Ovary (tissue), 9 donors: Measurements from ENCODE around the gene SSRP1. TPM values are rescaled to one million over a fixed set of nuclear protein-coding genes. Genes with fewer than 3 reads are reported as not detected.

ENCODE experiments used
- DNase-seq, 5 donors: peaks; one replicate each; pipeline ENCODE4 v3.0.0-alpha.2; 2019 to 2020
- H3K27ac ChIP-seq, 2 donors: fragments of 200-600 bp; one replicate each; pipeline versions ENCODE4 v1.5.1 to v1.8.0; 2019 to 2022
- H3K27me3 ChIP-seq: fragments of 200-600 bp; one replicate; pipeline ENCODE4 v1.8.0; 2022
- H3K36me3 ChIP-seq: fragments of 200-600 bp; sonication (generic); one replicate; pipeline ENCODE4 v1.5.1; 2019
- H3K4me1 ChIP-seq: one replicate; pipeline ENCODE4 v1.8.1; 2013; ENCODE audit warnings: mild to moderate bottlenecking, moderate library complexity; ENCODE audit not compliant: insufficient read depth
- H3K4me3 ChIP-seq: fragments of 200-600 bp; sonication (generic); one replicate; pipeline ENCODE4 v1.5.1; 2017
- H3K9me3 ChIP-seq, 2 donors: fragments of 200-600 bp in 1 of 2; sonication (generic) in 1 of 2; one replicate each; pipeline versions ENCODE4 v1.5.1 to v1.8.1; 2013 to 2019; ENCODE audit warnings: mild to moderate bottlenecking in 1 of 2, moderate library complexity in 1 of 2
- EP300 ChIP-seq: sonication (generic); formaldehyde crosslinking; IDR thresholded peaks from one replicate; pipeline ENCODE4 v1.6.1; 2017; ENCODE audit warnings: antibody characterized with exemption
- POLR2A ChIP-seq: fragments of 450-650 bp; IDR thresholded peaks from one replicate; pipeline ENCODE4 v1.6.1; 2017; ENCODE audit warnings: antibody characterized with exemption, mild to moderate bottlenecking, moderate library complexity
- WGBS, 3 donors: extraction: QIAGEN DNeasy Blood & Tissue Kit in 1 of 3; methylation state at CpG; one replicate each; pipeline versions ENCODE4 v1.1.5 to v1.1.7; 2013 to 2017; 5-methylcytosine and 5-hydroxymethylcytosine counted together
- intact Hi-C, 4 donors: fragments of 100-400 bp; cut with DNase I; formaldehyde crosslinking; loops; one replicate each; pipeline versions ENCODE4 v1.11.0 to v1.15.1; 2022 to 2023
- polyA plus RNA-seq, 2 donors: library from polyadenylated mRNA; stranded (reverse); fragments of 200-250 nt in 1 of 2; fragments of 350-450 nt in 1 of 2; fragmentation: Illumina TruSeq in 1 of 2; extraction: RNeasy Lipid Tissue Mini Kit (QIAGEN cat#74804) in 1 of 2; gene quantifications; one replicate each; pipeline ENCODE4 v1.2.3, GENCODE V29; 2013 to 2014
- total RNA-seq, 7 donors: library from RNA; depleted of rRNA in 2 of 7; stranded (reverse); fragments of >200 nt in 2 of 7; fragmentation: NEBNext Ultra II Directional in 3 of 7; extraction: Animal tissue kit (Norgen Biotek cat#: 25700) in 3 of 7; gene quantifications; one replicate each; pipeline versions ENCODE4 v1.1.0 to v1.2.4, GENCODE V29; 2016 to 2023
- TF ChIP-seq, protein P1 (sequence below), 3 donors: fragments of 450-650 bp in 2 of 3; fragments of 200-600 bp in 1 of 3; IDR thresholded peaks; one replicate each; pipeline versions ENCODE4 v1.5.1 to v1.8.0; 2016 to 2022; ENCODE audit warnings: antibody characterized with exemption in 3 of 3, mild to moderate bottlenecking in 1 of 3
- donor health status: DM: no; HTN: no; CAD: no; lungs with moderate emphysema.
- donor health status: DM: no; HTN: no; CAD: no.
- donor health status: Bipolar disorder and iron deficiency.
- donor health status: DM: yes; HTN: yes; CAD: no.
- donor health status: DM: no; HTN: no; CAD: no.
- donor health status: DM: yes; HTN: yes; CAD: no.

SSRP1 gene
- total and polyA plus RNA-seq, 9 donors = 43.3 to 134 (median 87.7) TPM

DNA sequence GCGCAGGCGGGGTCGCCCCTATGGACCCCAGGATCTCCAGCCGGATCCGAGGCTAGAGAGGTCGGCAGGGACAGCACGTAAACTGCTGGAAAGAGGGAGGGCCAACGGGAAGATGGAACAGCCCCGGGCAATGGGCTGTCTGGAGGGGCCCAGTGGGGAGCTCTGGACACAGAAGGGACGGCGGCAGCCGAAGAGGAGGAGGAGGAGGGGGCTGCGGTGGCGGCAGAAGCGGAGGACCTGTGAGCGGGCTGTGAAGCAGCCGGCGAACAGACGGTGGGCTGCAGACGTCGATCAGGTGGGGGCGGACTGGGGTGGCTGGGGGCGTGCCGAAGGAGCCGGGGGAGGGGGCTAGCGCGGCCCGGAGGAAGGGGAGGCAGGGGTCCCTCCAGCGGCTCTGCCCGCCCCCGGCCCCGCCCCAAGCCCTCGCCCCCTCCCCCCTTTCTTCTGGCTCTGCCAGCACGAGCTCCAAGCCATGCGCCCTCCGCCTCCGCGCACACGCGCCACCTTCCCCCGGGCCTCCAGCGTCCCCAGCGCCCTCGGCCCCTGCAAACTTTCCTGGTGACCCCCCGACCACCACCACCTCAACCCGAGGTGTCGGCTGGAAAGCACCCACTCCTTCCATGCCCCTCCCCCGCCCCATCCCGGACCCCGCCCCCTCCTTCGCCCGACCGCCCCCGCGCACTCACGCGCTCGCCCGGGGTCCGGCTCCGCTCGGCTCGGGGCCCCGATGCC is 11.4 kb downstream of the SSRP1 start:
- peak overlapping the region; percentile 63 for H3K4me3 ChIP-seq
- peaks cover 25% of the 10 kb centered on the region for H3K4me1 ChIP-seq
- peak overlapping the region; percentile 94 to 98 for H3K27ac ChIP-seq
- intact Hi-C loops = loop anchor here in 2 of 4 donors (10.0 kb wide), 2 partner anchors 320 to 330 kb away; partner anchors contain the start of genes CLP1 (in 1 of the 2) and YPEL4 (in 1 of the 2)
- 0 to 1% (median 1%) methylated on average over 14 to 64 of the region's 64 CpGs for WGBS, 3 donors
- peak; percentile 65 to 79 (median 75) for DNase-seq
- TF ChIP-seq EP300 (no peak), POLR2A (no peak)
- TF ChIP-seq, protein P1, sequence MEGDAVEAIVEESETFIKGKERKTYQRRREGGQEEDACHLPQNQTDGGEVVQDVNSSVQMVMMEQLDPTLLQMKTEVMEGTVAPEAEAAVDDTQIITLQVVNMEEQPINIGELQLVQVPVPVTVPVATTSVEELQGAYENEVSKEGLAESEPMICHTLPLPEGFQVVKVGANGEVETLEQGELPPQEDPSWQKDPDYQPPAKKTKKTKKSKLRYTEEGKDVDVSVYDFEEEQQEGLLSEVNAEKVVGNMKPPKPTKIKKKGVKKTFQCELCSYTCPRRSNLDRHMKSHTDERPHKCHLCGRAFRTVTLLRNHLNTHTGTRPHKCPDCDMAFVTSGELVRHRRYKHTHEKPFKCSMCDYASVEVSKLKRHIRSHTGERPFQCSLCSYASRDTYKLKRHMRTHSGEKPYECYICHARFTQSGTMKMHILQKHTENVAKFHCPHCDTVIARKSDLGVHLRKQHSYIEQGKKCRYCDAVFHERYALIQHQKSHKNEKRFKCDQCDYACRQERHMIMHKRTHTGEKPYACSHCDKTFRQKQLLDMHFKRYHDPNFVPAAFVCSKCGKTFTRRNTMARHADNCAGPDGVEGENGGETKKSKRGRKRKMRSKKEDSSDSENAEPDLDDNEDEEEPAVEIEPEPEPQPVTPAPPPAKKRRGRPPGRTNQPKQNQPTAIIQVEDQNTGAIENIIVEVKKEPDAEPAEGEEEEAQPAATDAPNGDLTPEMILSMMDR (IDR thresholded peaks at IDR 0.05) = no peak
- H3K27me3 ChIP-seq = no peaks in the 10 kb centered on the region
- no peaks in the 10 kb centered on the region for H3K9me3 ChIP-seq
- no peaks in the 10 kb centered on the region for H3K36me3 ChIP-seq

DNA sequence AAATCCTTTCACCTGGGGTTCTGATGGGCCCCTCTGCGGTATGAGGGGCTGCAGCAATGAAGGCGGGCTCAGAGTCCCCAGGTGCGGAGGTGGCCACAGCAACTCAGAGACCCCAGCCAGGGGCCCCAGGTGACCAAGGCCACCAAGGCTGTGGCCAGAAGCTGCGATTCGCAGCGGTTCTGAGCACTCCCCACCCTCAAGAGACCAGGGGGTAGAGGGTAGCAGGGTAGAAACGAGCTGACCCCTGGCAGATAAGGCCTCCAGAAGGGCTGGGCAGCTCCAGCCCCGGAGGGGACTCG is 11.9 kb downstream of the SSRP1 start:
- H3K27me3 ChIP-seq = no peaks in the 10 kb centered on the region
- H3K9me3 ChIP-seq = no peaks in the 10 kb centered on the region
- TF ChIP-seq EP300 (no peak), POLR2A (no peak)
- TF ChIP-seq, protein P1 (IDR thresholded peaks at IDR 0.05) = no peak
- intact Hi-C loops = loop anchor here in 2 of 4 donors (10.0 kb wide), 2 partner anchors 321 to 331 kb away; partner anchors contain the start of genes CLP1 (in 1 of the 2) and YPEL4 (in 1 of the 2)
- H3K27ac ChIP-seq = peak overlapping the region; percentile 94 to 98
- peaks cover 25% of the 10 kb centered on the region for H3K4me1 ChIP-seq
- no peak for DNase-seq
- 2 to 5% (median 5%) methylated on average over 9 of the region's 9 CpGs for WGBS, 3 donors
- peak overlapping the region; percentile 63 for H3K4me3 ChIP-seq
- H3K36me3 ChIP-seq = no peaks in the 10 kb centered on the region

DNA sequence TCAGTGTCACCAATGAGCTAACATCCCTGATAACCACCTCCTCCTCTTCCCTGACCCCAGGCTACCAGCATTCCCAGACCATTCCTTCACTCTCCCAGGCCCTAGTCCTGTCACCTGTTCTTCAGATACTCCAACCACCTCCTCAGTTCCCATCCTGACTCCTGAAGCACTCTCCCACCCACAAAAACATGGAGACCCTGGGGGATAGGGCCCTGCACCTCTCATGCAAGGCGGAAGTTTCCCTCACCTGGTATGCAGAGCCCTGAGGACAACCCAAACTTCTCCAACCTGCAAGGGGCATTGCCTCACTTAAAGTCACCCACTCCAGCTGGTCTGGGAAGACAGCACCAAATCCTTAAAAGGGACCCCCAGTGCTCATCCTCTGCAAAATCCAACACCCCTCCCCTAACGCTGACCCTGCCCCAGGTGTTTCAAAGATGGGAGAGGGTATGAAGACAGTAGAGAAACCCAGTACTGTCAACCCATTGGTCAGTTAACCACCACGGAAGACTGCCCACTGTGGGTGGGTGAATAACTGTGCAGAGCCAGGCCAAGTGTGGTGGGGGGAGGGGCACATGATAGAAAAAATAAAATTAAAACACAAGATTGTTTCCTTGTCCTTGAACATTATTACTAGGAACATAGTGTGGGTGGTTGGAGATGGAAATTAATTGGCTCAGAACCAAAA is 12.4 kb downstream of the SSRP1 start:
- no peak for TF ChIP-seq EP300
- no peak for TF ChIP-seq POLR2A
- TF ChIP-seq, protein P1 (IDR thresholded peaks at IDR 0.05) = no peak
- intact Hi-C loops = loop anchor here in 2 of 4 donors (10.0 kb wide), 2 partner anchors 321 to 331 kb away; partner anchors contain the start of genes CLP1 (in 1 of the 2) and YPEL4 (in 1 of the 2)
- H3K4me3 ChIP-seq = peak overlapping the region; percentile 63

DNA sequence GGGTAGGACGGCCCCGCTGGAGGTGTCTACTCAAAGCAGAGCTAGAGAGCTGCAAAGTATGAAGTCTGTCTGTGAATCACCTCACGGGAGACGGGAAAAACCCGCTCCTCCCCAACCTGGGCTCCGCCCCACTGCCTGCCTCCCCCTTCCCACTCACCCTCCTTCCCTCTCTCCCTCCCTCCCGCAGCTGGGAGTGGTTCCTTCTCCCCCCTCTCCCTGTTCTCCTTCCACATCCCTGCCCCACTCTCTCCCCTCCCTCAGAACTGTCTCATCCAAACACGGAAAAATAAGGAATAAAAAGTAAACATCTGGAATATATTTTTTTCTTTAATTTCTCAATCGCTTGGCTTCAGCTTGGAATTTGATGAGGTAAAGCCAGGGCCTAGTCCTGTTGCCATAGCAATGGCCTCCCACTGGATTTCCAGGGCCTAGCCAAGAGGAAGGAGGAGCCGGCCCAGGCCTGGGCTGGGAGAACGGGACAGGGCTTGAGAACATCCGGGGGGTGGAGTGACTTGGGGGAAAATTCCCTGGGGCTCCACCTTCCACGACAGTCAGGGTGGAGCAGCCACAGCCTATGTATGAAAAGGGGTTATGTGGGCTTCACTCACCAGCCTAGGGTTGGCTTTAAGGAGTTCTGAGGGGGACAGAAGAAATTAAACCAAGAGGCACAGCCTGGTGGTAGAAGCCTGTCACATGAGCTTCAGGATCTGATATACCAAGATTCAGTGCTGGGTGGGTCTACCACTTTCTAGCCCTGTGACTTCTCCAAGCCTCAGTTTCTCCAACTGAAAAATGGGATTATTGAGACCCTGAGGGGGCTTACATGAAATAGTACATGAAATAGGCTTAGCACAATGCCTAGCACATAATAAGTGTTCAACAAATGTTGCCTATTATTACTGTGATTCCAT is 13.2 kb downstream of the SSRP1 start:
- intact Hi-C loops = loop anchor here in 2 of 4 donors (10.0 kb wide), 2 partner anchors 322 to 332 kb away; partner anchors contain the start of genes CLP1 (in 1 of the 2) and YPEL4 (in 1 of the 2)
- Histone ChIP-seq H3K36me3 (no peaks in the 10 kb centered on the region), H3K27me3 (no peaks in the 10 kb centered on the region), H3K4me3 (peak overlapping the region; percentile 63), H3K4me1 (peaks cover 33% of the 10 kb centered on the region), H3K27ac (peak overlapping the region; percentile 66 to 94), H3K9me3 (no peaks in the 10 kb centered on the region)
- peak; percentile 90 to 95 (median 94) for DNase-seq
- TF ChIP-seq POLR2A (peak; percentile 50), EP300 (peak; percentile 51)
- TF ChIP-seq, protein P1 (IDR thresholded peaks at IDR 0.05) = peak in 1 of 3 donors; percentile 21
- 1 to 6% (median 2%) methylated on average over 13 of the region's 13 CpGs for WGBS, 3 donors

More for the DNA sequence above, 12.4 kb downstream of the SSRP1 start:
- Histone ChIP-seq H3K27ac (peak overlapping the region; percentile 94 to 98), H3K36me3 (no peaks in the 10 kb centered on the region), H3K4me1 (peaks cover 30% of the 10 kb centered on the region), H3K9me3 (no peaks in the 10 kb centered on the region), H3K27me3 (no peaks in the 10 kb centered on the region)
- DNase-seq = peak in 3 of 5 donors; percentile 39 to 65 (median 63)
- 37 to 43% (median 40%) methylated on average over 3 of the region's 3 CpGs for WGBS, 3 donors
